GM18507 (cell line): ENCODE measurements around the gene ADAMTS17.
"Not testable (repeated sequence)": the region's sequence is repeated elsewhere in the genome, so short reads cannot be mapped to it uniquely, and the experiment has no call there.

Experiments used
- DNase-seq: peaks from one replicate; pipeline ENCODE4 v3.0.0; 2011; ENCODE audit warnings: low read depth; ENCODE audit not compliant: insufficient read length; ENCODE audit errors: extremely low spot score
- FAIRE-seq: peaks from 2 replicates; lab custom pipeline; 2011; peaks lifted over from hg19 to GRCh38; lab: Jason Lieb, UNC

ADAMTS17 gene

GRCh38 chr15:100082761-100083402, 258.9 kb downstream of the ADAMTS17 start:
- DNase-seq (no peak), FAIRE-seq (no peak)

- DNase-seq, result no peak
- FAIRE-seq, result no peak
Measured at GRCh38 chr15:100081454-100081853, 260.3 kb downstream of the ADAMTS17 start.

GRCh38 chr15:100078511-100079220, 263.1 kb downstream of the ADAMTS17 start:
- FAIRE-seq, result no peak
- no peak for DNase-seq

GRCh38 chr15:100075229-100075628, 266.5 kb downstream of the ADAMTS17 start:
- FAIRE-seq, result no peak
- no peak for DNase-seq

- DNase-seq (no peak), FAIRE-seq (no peak)
Measured at GRCh38 chr15:100073982-100074381, 267.8 kb downstream of the ADAMTS17 start.

- not testable (repeated sequence) for DNase-seq
Measured at GRCh38 chr15:100066521-100067280, 275.1 kb downstream of the ADAMTS17 start.

GRCh38 chr15:100061944-100062343, 279.8 kb downstream of the ADAMTS17 start:
- FAIRE-seq (no peak), DNase-seq (no peak)

More at GRCh38 chr15:100066521-100067280, 275.1 kb downstream of the ADAMTS17 start:
- FAIRE-seq, result not testable (repeated sequence)

GRCh38 chr15:100060276-100060926, 281.4 kb downstream of the ADAMTS17 start:
- FAIRE-seq, result no peak
- no peak for DNase-seq

- FAIRE-seq, result no peak
- no peak for DNase-seq
Measured at GRCh38 chr15:100059521-100059920, 282.3 kb downstream of the ADAMTS17 start.

- DNase-seq (no peak), FAIRE-seq (no peak)
Measured at GRCh38 chr15:100059094-100059493, 282.7 kb downstream of the ADAMTS17 start.

- FAIRE-seq (no peak), DNase-seq (no peak)
Measured at GRCh38 chr15:100058458-100058857, 283.3 kb downstream of the ADAMTS17 start.

GRCh38 chr15:100057281-100057680, 284.5 kb downstream of the ADAMTS17 start:
- no peak for DNase-seq
- no peak for FAIRE-seq

- DNase-seq, result no peak
- FAIRE-seq, result no peak
Measured at GRCh38 chr15:100056411-100057072, 285.2 kb downstream of the ADAMTS17 start.

- no peak for FAIRE-seq
- DNase-seq, result no peak
Measured at GRCh38 chr15:100055821-100056220, 286.0 kb downstream of the ADAMTS17 start.

GRCh38 chr15:100054539-100054938, 287.2 kb downstream of the ADAMTS17 start:
- no peak for DNase-seq
- no peak for FAIRE-seq

- no peak for DNase-seq
- FAIRE-seq, result no peak
Measured at GRCh38 chr15:100053474-100054121, 288.2 kb downstream of the ADAMTS17 start.

GRCh38 chr15:100052716-100053473, 288.9 kb downstream of the ADAMTS17 start:
- DNase-seq, result no peak
- no peak for FAIRE-seq
